WI38 (cell line): ENCODE measurements around the gene SYT7.

Experiments
- H3K4me3 ChIP-seq: 2 replicates; pipeline ENCODE4 v1.5.1; 2011; ENCODE audit warnings: low read depth, mild to moderate bottlenecking, control low read depth, low read length
- CTCF ChIP-seq: IDR thresholded peaks from 2 replicates; pipeline ENCODE4 v1.5.1; 2012; ENCODE audit warnings: low read depth, mild to moderate bottlenecking, control low read depth, low read length

SYT7 gene

GRCh38 chr11:61512435-61512834 is 68.4 kb downstream of the SYT7 start:
- no peak for TF ChIP-seq CTCF
- H3K4me3 ChIP-seq: no peak overlapping the region

GRCh38 chr11:61511383-61511782 is 69.5 kb downstream of the SYT7 start:
- TF ChIP-seq CTCF: no peak
- H3K4me3 ChIP-seq: no peak overlapping the region

- no peak overlapping the region for H3K4me3 ChIP-seq
- no peak for TF ChIP-seq CTCF
These were observed 69.9 kb downstream of the SYT7 start for GRCh38 chr11:61510974-61511373.

- no peak for TF ChIP-seq CTCF
- H3K4me3 ChIP-seq: no peak overlapping the region
These were observed 70.5 kb downstream of the SYT7 start for GRCh38 chr11:61510166-61510919.

GRCh38 chr11:61509043-61510029 is 71.5 kb downstream of the SYT7 start:
- no peak for TF ChIP-seq CTCF
- H3K4me3 ChIP-seq: no peak overlapping the region

- H3K4me3 ChIP-seq: no peak within 1 kb of the TSS
- TF ChIP-seq CTCF: no peak
These were observed 72.7 kb downstream of the SYT7 start, which contains the start of gene LRRC10B for GRCh38 chr11:61507962-61508861. Gene LRRC10B, plus strand, starts transcription at chr11:61508749. Its CDS starts 250 bp downstream, at chr11:61508999.
